Endodermal cell (in vitro differentiated cells): ENCODE measurements around the gene CDC14B. TPM values are rescaled to one million over a fixed set of nuclear protein-coding genes. Genes with fewer than 3 reads are reported as not detected.

ENCODE experiments used
- DNase-seq: peaks from one replicate; pipeline ENCODE4 v3.0.0-alpha.2; 2017
- H3K27ac ChIP-seq: 2 replicates; pipeline ENCODE4 v1.5.1; 2013; ENCODE audit warnings: mild to moderate bottlenecking, low read depth, low read length, moderate library complexity
- H3K27me3 ChIP-seq: 2 replicates; pipeline ENCODE4 v1.6.1; 2013; ENCODE audit warnings: mild to moderate bottlenecking, low read length, moderate library complexity; ENCODE audit not compliant: insufficient read depth, control insufficient read depth, poor library complexity, severe bottlenecking
- H3K36me3 ChIP-seq: 2 replicates; pipeline ENCODE4 v1.7.0; 2013; ENCODE audit warnings: mild to moderate bottlenecking, low read length, moderate library complexity; ENCODE audit not compliant: control insufficient read depth, insufficient read depth
- H3K4me1 ChIP-seq: one replicate; pipeline ENCODE4 v1.7.0; 2013; ENCODE audit warnings: low read length; ENCODE audit not compliant: control insufficient read depth, insufficient read depth
- H3K4me3 ChIP-seq: 2 replicates; pipeline ENCODE4 v1.5.1; 2013; ENCODE audit warnings: mild to moderate bottlenecking, low read length, moderate library complexity
- H3K9ac ChIP-seq: 2 replicates; pipeline ENCODE4 v1.6.1; 2013; ENCODE audit warnings: mild to moderate bottlenecking, low read length, moderate library complexity; ENCODE audit not compliant: poor library complexity, severe bottlenecking; ENCODE audit errors: extremely low read depth
- H3K9me3 ChIP-seq: 2 replicates; pipeline ENCODE4 v1.6.1; 2013; ENCODE audit warnings: mild to moderate bottlenecking, low read length, moderate library complexity; ENCODE audit not compliant: control insufficient read depth
- H3K27ac Mint-ChIP-seq: 2 replicates; pipeline ENCODE4 v1.8.0; 2020; ENCODE audit warnings: mixed read lengths
- H3K27me3 Mint-ChIP-seq: 2 replicates; pipeline ENCODE4 v1.8.0; 2021; ENCODE audit warnings: mild to moderate bottlenecking, mixed read lengths; ENCODE audit not compliant: insufficient read depth
- H3K36me3 Mint-ChIP-seq: 2 replicates; pipeline ENCODE4 v1.8.0; 2020; ENCODE audit warnings: low read depth, mixed read lengths
- H3K4me1 Mint-ChIP-seq: 2 replicates; pipeline ENCODE4 v1.8.0; 2020; ENCODE audit warnings: mixed read lengths
- H3K4me3 Mint-ChIP-seq: 2 replicates; pipeline ENCODE4 v1.8.0; 2020; ENCODE audit warnings: mild to moderate bottlenecking, moderate library complexity, mixed read lengths
- H3K9me3 Mint-ChIP-seq: 2 replicates; pipeline ENCODE4 v1.8.0; 2020; ENCODE audit warnings: mild to moderate bottlenecking, mixed read lengths
- WGBS, 2 experiments: methylation state at CpG; one replicate each; pipeline versions ENCODE4 v1.1.5 to v1.1.7; 2013; ENCODE audit warnings: missing lambda C conversion rate in 2 of 2, mixed read lengths in 1 of 2; ENCODE audit not compliant: insufficient coverage in 1 of 2, insufficient read length in 1 of 2; 5-methylcytosine and 5-hydroxymethylcytosine counted together
- total RNA-seq, 2 donors: library from RNA; stranded (reverse); fragmentation: NEBNext Ultra II Directional in 1 of 2; extraction: Animal tissue kit (Norgen Biotek cat#: 25700) in 1 of 2; gene quantifications; 2 replicates in 1 of 2; 3 replicates in 1 of 2; pipeline ENCODE4 v1.2.1, GENCODE V29; 2021
- TF ChIP-seq, protein P1 (sequence below): fragments of 200-600 bp; sonication (generic); conservative IDR thresholded peaks from 2 replicates; pipeline ENCODE4 v1.5.0; 2021; ENCODE audit warnings: antibody characterized with exemption, mild to moderate bottlenecking

The CDC14B gene
- total RNA-seq, 2 donors from 2014 or later: 47.5 to 48.3 TPM

DNA sequence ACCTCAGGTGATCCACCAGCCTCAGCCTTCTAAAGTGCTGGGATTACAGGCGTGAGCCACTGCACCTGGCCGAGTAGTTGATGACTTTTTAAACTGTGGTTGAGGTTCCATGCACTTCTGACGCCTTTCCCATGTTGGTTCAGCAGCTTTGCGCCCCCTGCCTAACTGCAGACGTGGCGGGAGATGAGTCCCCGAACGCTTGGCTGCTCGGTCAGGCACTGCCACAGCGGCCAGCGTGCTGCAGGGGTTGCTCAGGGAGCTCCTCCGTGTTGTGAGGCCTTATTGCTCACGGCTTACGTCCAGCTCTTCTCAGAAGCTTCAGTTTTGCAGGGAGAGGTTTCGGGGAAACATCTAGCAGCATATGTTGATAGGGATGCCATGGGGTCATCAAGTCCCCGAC, 134.4 kb downstream of the CDC14B start:
- H3K27me3 ChIP-seq: no peaks in the 10 kb centered on the region
- DNase-seq: no peak
- peaks cover 5% of the 10 kb centered on the region for H3K4me1 Mint-ChIP-seq
- no peak overlapping the region for H3K9ac ChIP-seq
- no peaks in the 10 kb centered on the region for H3K9me3 ChIP-seq
- H3K36me3 ChIP-seq: peaks cover 7% of the 10 kb centered on the region
- WGBS, 2 experiments: 94 to 97% methylated on average over 14 to 16 of the region's 16 CpGs
- peaks cover 57% of the 10 kb centered on the region for H3K36me3 Mint-ChIP-seq
- no peak overlapping the region for H3K27ac ChIP-seq
- H3K4me1 ChIP-seq: no peaks in the 10 kb centered on the region
- H3K4me3 Mint-ChIP-seq: no peak overlapping the region
- H3K9me3 Mint-ChIP-seq: no peaks in the 10 kb centered on the region
- no peak overlapping the region for H3K4me3 ChIP-seq
- no peaks in the 10 kb centered on the region for H3K27me3 Mint-ChIP-seq
- H3K27ac Mint-ChIP-seq: no peak overlapping the region
- TF ChIP-seq, protein P1, sequence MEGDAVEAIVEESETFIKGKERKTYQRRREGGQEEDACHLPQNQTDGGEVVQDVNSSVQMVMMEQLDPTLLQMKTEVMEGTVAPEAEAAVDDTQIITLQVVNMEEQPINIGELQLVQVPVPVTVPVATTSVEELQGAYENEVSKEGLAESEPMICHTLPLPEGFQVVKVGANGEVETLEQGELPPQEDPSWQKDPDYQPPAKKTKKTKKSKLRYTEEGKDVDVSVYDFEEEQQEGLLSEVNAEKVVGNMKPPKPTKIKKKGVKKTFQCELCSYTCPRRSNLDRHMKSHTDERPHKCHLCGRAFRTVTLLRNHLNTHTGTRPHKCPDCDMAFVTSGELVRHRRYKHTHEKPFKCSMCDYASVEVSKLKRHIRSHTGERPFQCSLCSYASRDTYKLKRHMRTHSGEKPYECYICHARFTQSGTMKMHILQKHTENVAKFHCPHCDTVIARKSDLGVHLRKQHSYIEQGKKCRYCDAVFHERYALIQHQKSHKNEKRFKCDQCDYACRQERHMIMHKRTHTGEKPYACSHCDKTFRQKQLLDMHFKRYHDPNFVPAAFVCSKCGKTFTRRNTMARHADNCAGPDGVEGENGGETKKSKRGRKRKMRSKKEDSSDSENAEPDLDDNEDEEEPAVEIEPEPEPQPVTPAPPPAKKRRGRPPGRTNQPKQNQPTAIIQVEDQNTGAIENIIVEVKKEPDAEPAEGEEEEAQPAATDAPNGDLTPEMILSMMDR: no peak

DNA sequence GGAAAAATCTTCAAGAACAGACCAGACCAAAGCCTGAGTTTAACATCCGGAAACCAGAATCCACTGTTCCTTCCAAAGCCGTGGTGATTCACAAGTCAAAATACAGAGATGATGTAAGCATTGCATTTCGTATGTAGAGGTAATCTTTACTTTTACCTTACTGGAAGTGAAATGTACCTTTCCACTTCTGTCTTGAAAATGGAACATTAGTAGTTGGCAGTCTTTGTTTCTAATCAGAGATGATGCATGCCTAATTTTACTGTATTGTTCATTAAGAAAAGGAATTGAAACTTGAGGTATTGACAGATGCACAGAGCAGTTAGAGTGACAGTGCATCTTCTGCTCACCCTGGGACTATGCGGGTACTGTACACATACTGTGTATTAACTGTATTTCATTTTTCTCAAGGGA, 135.1 kb downstream of the CDC14B start:
- no peaks in the 10 kb centered on the region for H3K9me3 Mint-ChIP-seq
- Histone ChIP-seq H3K36me3 (peaks cover 3% of the 10 kb centered on the region), H3K4me3 (no peak overlapping the region), H3K9ac (no peak overlapping the region), H3K27me3 (no peaks in the 10 kb centered on the region), H3K9me3 (no peaks in the 10 kb centered on the region), H3K4me1 (no peaks in the 10 kb centered on the region), H3K27ac (no peak overlapping the region)
- peaks cover 54% of the 10 kb centered on the region for H3K36me3 Mint-ChIP-seq
- TF ChIP-seq, protein P1: no peak
- DNase-seq: no peak
- H3K27me3 Mint-ChIP-seq: no peaks in the 10 kb centered on the region
- H3K27ac Mint-ChIP-seq: no peak overlapping the region
- no peaks in the 10 kb centered on the region for H3K4me1 Mint-ChIP-seq
- WGBS, 2 experiments: 93 to 96% methylated on average over 3 to 4 of the region's 4 CpGs
- H3K4me3 Mint-ChIP-seq: no peak overlapping the region

DNA sequence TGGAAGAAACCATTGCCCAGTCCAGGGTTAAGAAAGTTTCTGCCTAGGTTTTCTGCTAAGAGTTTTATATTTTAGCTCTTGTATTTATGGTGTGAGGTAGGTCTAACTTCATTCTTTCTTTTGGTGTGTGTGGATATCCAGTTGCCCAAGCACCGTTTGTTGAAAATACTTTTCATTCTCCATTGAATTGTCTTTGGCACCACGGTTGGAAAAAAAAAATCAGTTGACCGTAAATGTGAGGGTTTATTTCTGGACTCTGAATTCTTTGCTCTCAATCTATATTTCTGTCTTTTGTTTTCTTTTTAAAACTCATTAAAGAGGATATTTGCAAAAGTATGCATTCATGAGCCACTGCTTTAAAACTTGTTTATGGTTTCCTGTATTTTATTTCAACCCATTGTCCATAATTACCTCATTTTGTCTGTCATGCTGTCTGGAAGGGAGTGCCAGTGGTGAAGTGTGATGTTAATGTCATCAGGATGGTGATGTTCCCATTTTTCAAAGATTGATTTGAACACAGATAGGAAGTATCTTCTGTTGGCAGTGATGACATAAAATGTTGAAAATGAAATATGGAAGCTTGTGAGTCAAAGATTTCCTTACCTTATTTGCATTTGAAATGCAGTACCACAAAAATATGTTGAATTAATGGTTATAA, 135.8 kb downstream of the CDC14B start:
- no peaks in the 10 kb centered on the region for H3K4me1 Mint-ChIP-seq
- Histone ChIP-seq H3K4me1 (no peaks in the 10 kb centered on the region), H3K9me3 (no peaks in the 10 kb centered on the region), H3K9ac (no peak overlapping the region), H3K27me3 (no peaks in the 10 kb centered on the region), H3K36me3 (peaks cover 3% of the 10 kb centered on the region), H3K27ac (no peak overlapping the region), H3K4me3 (no peak overlapping the region)
- peaks cover 48% of the 10 kb centered on the region for H3K36me3 Mint-ChIP-seq
- H3K9me3 Mint-ChIP-seq: no peaks in the 10 kb centered on the region
- TF ChIP-seq, protein P1: no peak
- WGBS, 2 experiments: 72 to 100% methylated on average over 1 to 3 of the region's 3 CpGs
- no peaks in the 10 kb centered on the region for H3K27me3 Mint-ChIP-seq
- DNase-seq: no peak
- H3K27ac Mint-ChIP-seq: no peak overlapping the region
- H3K4me3 Mint-ChIP-seq: no peak overlapping the region
